ENCODE data around the gene CXorf58.
"Not testable (repeated sequence)": the region's sequence is repeated elsewhere in the genome, so short reads cannot be mapped to it uniquely, and the experiment has no call there.

Gene CXorf58

DNA sequence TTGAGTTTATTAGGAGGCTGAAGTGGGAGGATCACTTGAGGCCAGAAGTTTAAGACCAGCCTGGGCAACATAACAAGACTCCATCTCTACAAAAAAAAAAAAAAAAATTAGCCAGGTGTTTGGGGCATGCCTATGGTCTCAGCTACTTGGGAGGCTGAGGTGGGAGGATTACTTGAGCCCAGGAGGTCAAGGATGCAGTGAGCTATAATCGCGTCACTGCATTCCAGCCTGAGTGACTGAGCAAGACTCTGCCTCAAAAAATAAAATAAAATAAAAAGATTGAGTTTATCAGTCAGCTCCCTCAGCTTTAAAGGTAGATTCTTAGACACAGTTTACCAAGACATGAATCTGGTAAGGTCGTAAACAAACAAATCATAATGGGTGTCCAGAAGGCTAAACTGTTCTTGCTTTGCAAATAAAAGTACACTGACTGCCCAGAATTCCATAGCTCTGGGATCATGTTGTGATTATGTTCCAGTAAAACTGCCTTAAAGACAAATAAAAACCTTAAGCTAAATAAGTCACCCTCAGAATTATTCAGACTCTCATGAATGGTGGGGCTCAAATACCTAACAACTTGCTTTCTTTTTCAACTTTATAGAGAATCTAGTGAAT lies 18.8 kb upstream of the CXorf58 start:
- DNase-seq (ENCODE audit: low read depth in 2 of 2) = peak in 1 of 2 donors; percentile 52
- no peak overlapping the region for H3K4me3 ChIP-seq (replicated peaks in 1 of 2; ENCODE audit: low read depth in 2 of 2, low read length in 2 of 2)
- TF ChIP-seq, protein P1, sequence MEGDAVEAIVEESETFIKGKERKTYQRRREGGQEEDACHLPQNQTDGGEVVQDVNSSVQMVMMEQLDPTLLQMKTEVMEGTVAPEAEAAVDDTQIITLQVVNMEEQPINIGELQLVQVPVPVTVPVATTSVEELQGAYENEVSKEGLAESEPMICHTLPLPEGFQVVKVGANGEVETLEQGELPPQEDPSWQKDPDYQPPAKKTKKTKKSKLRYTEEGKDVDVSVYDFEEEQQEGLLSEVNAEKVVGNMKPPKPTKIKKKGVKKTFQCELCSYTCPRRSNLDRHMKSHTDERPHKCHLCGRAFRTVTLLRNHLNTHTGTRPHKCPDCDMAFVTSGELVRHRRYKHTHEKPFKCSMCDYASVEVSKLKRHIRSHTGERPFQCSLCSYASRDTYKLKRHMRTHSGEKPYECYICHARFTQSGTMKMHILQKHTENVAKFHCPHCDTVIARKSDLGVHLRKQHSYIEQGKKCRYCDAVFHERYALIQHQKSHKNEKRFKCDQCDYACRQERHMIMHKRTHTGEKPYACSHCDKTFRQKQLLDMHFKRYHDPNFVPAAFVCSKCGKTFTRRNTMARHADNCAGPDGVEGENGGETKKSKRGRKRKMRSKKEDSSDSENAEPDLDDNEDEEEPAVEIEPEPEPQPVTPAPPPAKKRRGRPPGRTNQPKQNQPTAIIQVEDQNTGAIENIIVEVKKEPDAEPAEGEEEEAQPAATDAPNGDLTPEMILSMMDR (IDR thresholded peaks at IDR 0.05; ENCODE audit: low read depth, low read length) = no peak

DNA sequence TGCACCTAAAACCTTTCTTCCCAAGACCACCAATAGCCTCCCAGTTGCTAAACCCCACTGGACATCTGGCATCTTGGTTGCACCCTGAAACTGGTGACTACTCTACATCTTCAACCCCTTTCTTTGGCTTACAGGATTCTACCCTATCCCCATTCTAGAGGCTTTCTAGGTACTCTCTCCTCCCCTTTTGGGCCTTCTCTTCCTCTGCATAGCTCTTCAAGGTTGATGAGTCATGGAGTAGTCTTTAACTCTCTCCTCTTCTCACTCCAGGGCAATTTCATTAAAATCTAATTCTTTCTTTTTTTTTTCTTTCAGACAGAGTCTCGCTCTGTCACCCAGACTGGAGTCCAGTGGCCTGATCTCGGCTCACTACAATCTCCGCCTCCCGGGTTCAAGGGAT lies 16.9 kb upstream of the CXorf58 start:
- TF ChIP-seq, protein P1 (IDR thresholded peaks at IDR 0.05; ENCODE audit: low read depth, low read length) = no peak
- no peak overlapping the region for H3K4me3 ChIP-seq (replicated peaks in 1 of 2; ENCODE audit: low read depth in 2 of 2, low read length in 2 of 2)
- peak in 1 of 2 donors; percentile 16 for DNase-seq (ENCODE audit: low read depth in 2 of 2)

DNA sequence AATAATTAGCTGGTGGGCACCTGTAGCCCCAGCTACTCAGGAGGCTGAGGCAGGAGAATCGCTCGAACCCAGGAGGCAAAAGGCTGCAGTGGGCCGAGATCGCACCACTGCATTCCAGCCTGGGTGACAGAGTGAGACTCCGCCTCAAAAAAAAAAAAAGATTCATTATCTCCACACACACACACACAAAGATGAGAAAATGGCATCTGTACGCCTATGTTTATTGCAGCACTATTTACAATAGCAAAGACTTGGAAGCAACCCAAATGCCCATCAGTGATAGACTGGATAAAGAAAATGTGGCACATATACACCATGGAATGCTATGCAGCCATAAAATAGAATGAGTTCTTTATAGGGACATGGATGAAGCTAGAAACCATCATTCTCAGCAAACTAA lies 12.8 kb upstream of the CXorf58 start:
- H3K4me3 ChIP-seq (replicated peaks in 1 of 2; ENCODE audit: low read depth in 2 of 2, low read length in 2 of 2); DNase-seq (ENCODE audit: low read depth in 2 of 2): not testable (repeated sequence)

DNA sequence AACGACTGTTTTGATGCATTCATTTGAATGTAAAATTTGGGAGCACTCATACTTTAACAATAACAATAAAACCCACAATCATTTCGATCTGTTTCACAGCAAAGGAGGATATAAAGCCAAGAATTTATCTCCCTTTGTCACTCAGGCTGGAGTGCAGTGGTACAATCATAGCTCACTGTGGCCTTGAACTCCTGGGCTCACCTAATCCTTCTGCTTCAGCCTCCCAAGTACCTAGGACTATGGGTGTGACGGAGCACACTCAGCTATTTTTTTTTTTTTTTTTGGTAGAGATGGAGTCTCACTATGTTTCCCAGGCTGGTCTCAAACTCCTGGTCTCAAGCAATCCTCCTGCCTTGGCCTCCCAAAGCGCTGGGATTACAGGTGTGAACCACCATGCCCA lies 11.3 kb upstream of the CXorf58 start:
- H3K4me3 ChIP-seq (replicated peaks in 1 of 2; ENCODE audit: low read depth in 2 of 2, low read length in 2 of 2); DNase-seq (ENCODE audit: low read depth in 2 of 2): not testable (repeated sequence)

DNA sequence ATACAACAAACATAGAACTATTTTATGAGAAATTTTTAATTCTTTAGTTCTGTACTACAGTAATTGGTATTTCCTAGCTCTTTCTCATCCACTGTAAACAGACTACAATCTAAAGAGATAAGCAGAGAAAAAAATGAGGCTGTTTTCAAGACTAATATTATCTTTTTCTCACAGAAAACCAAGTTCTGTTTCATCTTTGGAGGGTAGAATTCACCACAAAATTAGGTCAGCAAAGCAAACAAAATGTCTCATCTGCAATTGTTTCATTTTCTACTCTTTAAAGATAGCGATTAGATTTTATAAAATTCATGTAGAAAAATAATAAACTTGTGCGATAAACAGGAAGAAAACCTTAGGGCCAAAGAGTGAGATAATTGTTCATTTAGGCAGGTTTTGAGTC lies 10.8 kb upstream of the CXorf58 start:
- no peak overlapping the region for H3K4me3 ChIP-seq (replicated peaks in 1 of 2; ENCODE audit: low read depth in 2 of 2, low read length in 2 of 2)
- TF ChIP-seq, protein P1 (IDR thresholded peaks at IDR 0.05; ENCODE audit: low read depth, low read length) = no peak
- DNase-seq (ENCODE audit: low read depth in 2 of 2) = peak in 1 of 2 donors; percentile 24

DNA sequence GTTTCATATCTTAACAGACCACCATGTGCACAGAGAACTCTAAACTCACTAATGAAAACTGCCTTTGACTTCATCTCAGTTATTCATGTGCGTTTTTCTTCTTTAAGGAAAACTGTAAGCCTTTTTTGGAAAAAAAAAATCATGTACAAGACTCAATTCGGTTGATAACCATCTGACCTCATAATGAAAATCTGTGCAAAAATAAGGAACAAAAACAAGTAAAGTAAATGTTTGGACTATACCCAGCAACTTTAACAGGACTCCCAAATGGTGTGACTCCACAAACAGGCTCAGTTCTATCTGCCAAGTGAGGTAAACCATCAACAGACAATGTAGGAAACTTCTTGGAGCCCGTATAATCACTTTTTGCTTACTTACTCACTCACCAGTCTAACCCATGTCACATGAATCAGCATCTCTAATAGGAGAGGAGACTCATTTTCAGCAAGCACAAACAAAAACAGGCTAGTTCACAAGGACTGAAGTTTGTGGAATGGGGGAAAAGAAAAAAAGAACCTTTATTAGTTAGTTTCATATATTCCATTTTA lies 9.3 kb upstream of the CXorf58 start:
- TF ChIP-seq, protein P1 (IDR thresholded peaks at IDR 0.05; ENCODE audit: low read depth, low read length) = no peak
- H3K4me3 ChIP-seq (replicated peaks in 1 of 2; ENCODE audit: low read depth in 2 of 2, low read length in 2 of 2) = no peak overlapping the region
- peak; percentile 56 to 78 for DNase-seq (ENCODE audit: low read depth in 2 of 2)

DNA sequence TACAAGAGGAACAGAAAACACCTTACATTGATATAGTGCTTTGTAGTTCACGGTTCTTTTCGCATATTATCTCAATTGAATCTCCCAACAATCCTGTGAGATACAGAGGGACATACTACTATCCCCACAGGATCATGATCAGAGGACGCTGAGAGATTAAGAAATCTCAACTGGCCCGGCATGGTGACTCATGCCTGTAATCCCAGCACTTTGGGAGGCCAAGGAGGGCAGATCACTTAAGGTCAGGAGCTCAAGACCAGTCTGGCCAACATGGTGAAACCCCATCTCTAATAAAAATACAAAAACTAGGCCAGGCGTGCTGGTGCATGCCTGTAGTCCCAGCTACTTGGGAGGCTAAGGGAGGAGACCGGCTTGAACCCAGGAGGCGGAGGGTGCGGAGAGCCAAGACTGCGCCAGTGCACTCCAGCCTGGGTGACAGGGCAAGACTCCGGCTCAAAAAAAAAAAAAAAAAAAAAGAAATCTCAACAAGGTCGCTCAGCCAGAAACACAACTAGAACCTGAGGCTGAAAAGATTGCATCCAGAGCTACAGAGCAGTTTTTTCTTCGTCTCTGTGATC lies 7.5 kb upstream of the CXorf58 start:
- TF ChIP-seq, protein P1 (IDR thresholded peaks at IDR 0.05; ENCODE audit: low read depth, low read length) = no peak
- peak in 1 of 2 donors; percentile 54 for DNase-seq (ENCODE audit: low read depth in 2 of 2)
- H3K4me3 ChIP-seq (replicated peaks in 1 of 2; ENCODE audit: low read depth in 2 of 2, low read length in 2 of 2) = no peak overlapping the region

DNA sequence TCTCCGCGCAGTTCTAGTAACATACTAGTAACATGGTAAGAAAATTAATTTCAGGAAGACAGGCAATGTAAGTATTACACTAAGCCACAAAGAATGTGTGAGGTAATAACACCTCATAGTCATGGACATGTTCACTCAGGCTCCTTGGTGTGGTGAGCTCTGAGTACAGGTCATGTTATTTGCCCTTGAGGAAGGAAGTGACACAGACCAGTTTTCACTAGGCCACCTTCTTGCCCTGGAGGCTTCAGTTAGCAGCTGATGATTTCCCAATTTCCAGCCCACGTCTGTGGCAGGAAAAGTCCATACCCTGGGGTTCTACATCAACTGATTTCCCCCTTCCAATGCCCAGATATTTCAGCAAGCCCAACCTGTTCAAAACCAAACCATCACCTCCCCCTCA lies 6.7 kb upstream of the CXorf58 start:
- no peak overlapping the region for H3K4me3 ChIP-seq (replicated peaks in 1 of 2; ENCODE audit: low read depth in 2 of 2, low read length in 2 of 2)
- TF ChIP-seq, protein P1 (IDR thresholded peaks at IDR 0.05; ENCODE audit: low read depth, low read length) = no peak
- DNase-seq (ENCODE audit: low read depth in 2 of 2) = peak; percentile 79 to 91
